SK-N-SH (cell line): Measurements from ENCODE around the gene GEMIN8. TPM values are rescaled to one million over a fixed set of nuclear protein-coding genes. Genes with fewer than 3 reads are reported as not detected.

Experiments used
- CTCF ChIA-PET: fragments of 300-600, 350-600 bp; formaldehyde crosslinking; extraction: SDS; loops from one replicate; lab custom pipeline; 2021; lab: Yijun Ruan, JAX
- POLR2A ChIA-PET: fragments of 350-600 bp; sonication (Branson Sonifier 250); formaldehyde crosslinking; extraction: SDS; loops from one replicate; lab custom pipeline; 2020; ENCODE audit warnings: antibody characterized with exemption, inconsistent platforms; lab: Yijun Ruan, JAX
- DNase-seq: peaks from one replicate; pipeline ENCODE4 v3.0.0; 2012
- H2AFZ ChIP-seq: fragments of 200-600 bp; sonication (generic); 2 replicates; pipeline ENCODE4 v1.8.1; 2016; ENCODE audit warnings: antibody characterized with exemption, mild to moderate bottlenecking, low read depth
- H3F3A ChIP-seq: fragments of 200-600 bp; sonication (generic); replicated peaks from 2 replicates; pipeline ENCODE3; 2016; ENCODE audit warnings: antibody characterized with exemption, mild to moderate bottlenecking; ENCODE audit not compliant: insufficient read depth
- H3K27ac ChIP-seq, 2 experiments: fragments of 200-500 bp in 1 of 2; fragments of 200-600 bp in 1 of 2; sonication (Bioruptor generic) in 1 of 2; sonication (generic), shearing (Covaris generic) in 1 of 2; 2 replicates each; pipeline versions ENCODE4 v1.5.1 to v1.6.1; 2014 to 2016; ENCODE audit warnings: low read depth in 2 of 2, inconsistent platforms in 1 of 2, low read length in 1 of 2, mild to moderate bottlenecking in 1 of 2, mixed read lengths in 1 of 2
- H3K27me3 ChIP-seq: fragments of 200-600 bp; sonication (generic), shearing (Covaris generic); 2 replicates; pipeline ENCODE4 v1.6.1; 2016; ENCODE audit warnings: mixed run types; ENCODE audit not compliant: insufficient read depth
- H3K36me3 ChIP-seq, 2 experiments: fragments of 200-500 bp in 1 of 2; fragments of 200-600 bp in 1 of 2; sonication (Bioruptor generic) in 1 of 2; sonication (generic) in 1 of 2; replicated peaks in 1 of 2; 2 replicates each; pipeline versions ENCODE3 to v1.5.1; 2014 to 2016; ENCODE audit warnings: low read length in 1 of 2, mild to moderate bottlenecking in 1 of 2; ENCODE audit not compliant: insufficient read depth in 2 of 2, control insufficient read depth in 1 of 2
- H3K4me1 ChIP-seq, 2 experiments: fragments of 200-500 bp in 1 of 2; fragments of 200-600 bp in 1 of 2; sonication (Bioruptor generic) in 1 of 2; sonication (generic), shearing (Covaris generic) in 1 of 2; 2 replicates each; pipeline versions ENCODE4 v1.5.1 to v1.6.1; 2014 to 2016; ENCODE audit warnings: low read depth in 1 of 2, low read length in 1 of 2, mixed run types in 1 of 2; ENCODE audit not compliant: insufficient read depth in 2 of 2, control insufficient read depth in 1 of 2
- H3K4me2 ChIP-seq: fragments of 200-600 bp; sonication (generic), shearing (Covaris generic); 2 replicates; pipeline ENCODE4 v1.6.1; 2017; ENCODE audit warnings: mixed run types
- H3K4me3 ChIP-seq, 2 experiments: fragments of 200-500 bp in 1 of 2; fragments of 200-600 bp in 1 of 2; sonication (Bioruptor generic) in 1 of 2; sonication (generic), shearing (Covaris generic) in 1 of 2; 2 replicates each; pipeline versions ENCODE4 v1.5.1 to v1.8.1; 2014 to 2016; ENCODE audit warnings: low read depth in 2 of 2, inconsistent platforms in 1 of 2, low read length in 1 of 2, mild to moderate bottlenecking in 1 of 2, mixed read lengths in 1 of 2, moderate library complexity in 1 of 2
- H3K79me2 ChIP-seq: fragments of 200-600 bp; sonication (generic); 2 replicates; pipeline ENCODE4 v1.8.1; 2017; ENCODE audit warnings: mild to moderate bottlenecking; ENCODE audit not compliant: insufficient read depth
- H3K9ac ChIP-seq: fragments of 200-600 bp; sonication (generic); 2 replicates; pipeline ENCODE4 v1.6.1; 2017; ENCODE audit warnings: mixed run types
- H3K9me2 ChIP-seq: fragments of 200-600 bp; sonication (generic); 2 replicates; pipeline ENCODE4 v1.6.1; 2017; ENCODE audit warnings: mixed run types
- H3K9me3 ChIP-seq: fragments of 200-600 bp; sonication (generic); 2 replicates; pipeline ENCODE4 v1.6.1; 2017; ENCODE audit warnings: mixed run types, mild to moderate bottlenecking, moderate library complexity
- H4K20me1 ChIP-seq: fragments of 200-600 bp; sonication (generic); 2 replicates; pipeline ENCODE4 v1.6.1; 2017; ENCODE audit warnings: mild to moderate bottlenecking, mixed run types; ENCODE audit not compliant: insufficient read depth
- CTCF ChIP-seq: fragments of 200-600 bp; sonication (generic); IDR thresholded peaks from 2 replicates; pipeline ENCODE4 v1.6.1; 2017; ENCODE audit warnings: antibody characterized with exemption, mild to moderate bottlenecking, moderate library complexity
- EZH2phosphoT487 ChIP-seq: fragments of 200-600 bp; sonication (generic); IDR thresholded peaks from 2 replicates; pipeline ENCODE4 v1.6.1; 2017; ENCODE audit warnings: low read depth, mixed run types, mild to moderate bottlenecking, antibody characterized with exemption, moderate library complexity, borderline replicate concordance
- FOSL2 ChIP-seq: IDR thresholded peaks from 2 replicates; pipeline ENCODE4 v1.4.0; 2012; ENCODE audit warnings: low read depth, mild to moderate bottlenecking, moderate library complexity, borderline replicate concordance
- GABPA ChIP-seq: IDR thresholded peaks from 2 replicates; pipeline ENCODE4 v1.4.0; 2012; ENCODE audit warnings: low read depth, mild to moderate bottlenecking
- GATA2 ChIP-seq: sonication (generic); formaldehyde crosslinking; IDR thresholded peaks from 2 replicates; pipeline ENCODE4 v1.5.0; 2020; ENCODE audit warnings: mild to moderate bottlenecking, missing genetic modification reagents
- IRF3 ChIP-seq: fragments of 150-350 bp; IDR thresholded peaks from 2 replicates; pipeline ENCODE4 v1.6.1; 2016; ENCODE audit warnings: mild to moderate bottlenecking, low read depth, low read length
- NFIC ChIP-seq: IDR thresholded peaks from 2 replicates; pipeline ENCODE4 v1.4.0; 2012; ENCODE audit warnings: borderline replicate concordance
- RAD21 ChIP-seq: IDR thresholded peaks from 2 replicates; pipeline ENCODE4 v1.6.1; 2012; ENCODE audit warnings: mild to moderate bottlenecking, low read length
- REST ChIP-seq: IDR thresholded peaks from 2 replicates; pipeline ENCODE4 v1.6.1; 2012; ENCODE audit warnings: mild to moderate bottlenecking, low read depth, low read length, moderate library complexity
- RFX5 ChIP-seq: IDR thresholded peaks from 2 replicates; pipeline ENCODE4 v1.6.1; 2012; ENCODE audit warnings: mild to moderate bottlenecking, improper control_type of control experiment, low read length
- RXRA ChIP-seq: IDR thresholded peaks from 2 replicates; pipeline ENCODE4 v1.4.0; 2012; ENCODE audit warnings: low read depth, mild to moderate bottlenecking, borderline replicate concordance
- SIN3A ChIP-seq: IDR thresholded peaks from 2 replicates; pipeline ENCODE4 v1.6.1; 2012; ENCODE audit warnings: low read depth, mild to moderate bottlenecking, low read length, moderate library complexity, borderline replicate concordance
- SMC3 ChIP-seq: IDR thresholded peaks from 2 replicates; pipeline ENCODE4 v1.6.1; 2012; ENCODE audit warnings: low read depth, low read length, improper control_type of control experiment
- TEAD4 ChIP-seq: IDR thresholded peaks from 2 replicates; pipeline ENCODE4 v1.4.0; 2012; ENCODE audit warnings: mild to moderate bottlenecking, borderline replicate concordance; ENCODE audit not compliant: insufficient read depth
- USF2 ChIP-seq: fragments of 150-350 bp; IDR thresholded peaks from 2 replicates; pipeline ENCODE4 v1.6.1; 2017; ENCODE audit warnings: antibody characterized with exemption, low read length, low read depth, borderline replicate concordance
- WGBS: methylation state at CpG from one replicate; pipeline ENCODE4 v1.1.6; 2017; ENCODE audit warnings: low lambda C conversion rate; 5-methylcytosine and 5-hydroxymethylcytosine counted together
- polyA plus RNA-seq, 3 experiments: library from polyadenylated mRNA; depleted of rRNA; stranded (reverse); fragments of >200 nt; gene quantifications; 2 replicates each; pipeline ENCODE4 v1.2.3, GENCODE V29; 2012

The GEMIN8 gene
- polyA plus RNA-seq, 1 of the 3 experiments (the other 2 are of a cell fraction) = 69.8 TPM

- TF ChIP-seq RAD21 (no peak), GATA2 (CRISPR knock-in tag) (no peak), IRF3 (no peak), USF2 (no peak), GABPA (no peak), RFX5 (no peak), RXRA (no peak), SMC3 (no peak), NFIC (no peak), SIN3A (no peak), CTCF (no peak), REST (no peak), EZH2phosphoT487 (no peak), FOSL2 (no peak), TEAD4 (no peak)
- POLR2A ChIA-PET = no interaction called here
Measured at GRCh38 chrX:13983734-13984133, 46.0 kb downstream of the GEMIN8 start.

More at GRCh38 chrX:13983734-13984133, 46.0 kb downstream of the GEMIN8 start:
- H3K9ac ChIP-seq = no peak overlapping the region
- H3K4me1 ChIP-seq = no peaks in the 10 kb centered on the region
- no peaks in the 10 kb centered on the region for H3K9me2 ChIP-seq
- no peak overlapping the region for H2AFZ ChIP-seq
- no peak overlapping the region for H3K27ac ChIP-seq
- H3F3A ChIP-seq = no peaks in the 10 kb centered on the region
- no peaks in the 10 kb centered on the region for H3K27me3 ChIP-seq
- H4K20me1 ChIP-seq = no peaks in the 10 kb centered on the region
- DNase-seq = no peak
- no peaks in the 10 kb centered on the region for H3K9me3 ChIP-seq
- CTCF ChIA-PET = no interaction called here
- no peak overlapping the region for H3K4me3 ChIP-seq
- no peaks in the 10 kb centered on the region for H3K79me2 ChIP-seq
- H3K4me2 ChIP-seq = no peak overlapping the region
- no peaks in the 10 kb centered on the region for H3K36me3 ChIP-seq
- WGBS = 40% methylated on average over 3 of the region's 3 CpGs
